Testis (tissue), 3 donors: Measurements from ENCODE around the gene DELE1. TPM values are rescaled to one million over a fixed set of nuclear protein-coding genes. Genes with fewer than 3 reads are reported as not detected.

Source experiments
- DNase-seq: peaks from one replicate; pipeline ENCODE4 v3.0.0-alpha.2; 2019
- H3K27ac ChIP-seq, 2 donors: fragments of 200-600 bp; sonication (generic); one replicate each; pipeline ENCODE4 v1.5.1; 2019
- H3K27me3 ChIP-seq: fragments of 200-600 bp; sonication (generic); one replicate; pipeline ENCODE4 v1.5.1; 2019
- H3K36me3 ChIP-seq: fragments of 200-600 bp; sonication (generic); one replicate; pipeline ENCODE4 v1.5.1; 2017; ENCODE audit warnings: low read depth; ENCODE audit errors: missing control alignments
- H3K4me1 ChIP-seq: fragments of 200-600 bp; sonication (generic); one replicate; pipeline ENCODE4 v1.5.1; 2019
- H3K4me3 ChIP-seq, 2 donors: fragments of 200-600 bp; sonication (generic); one replicate each; pipeline ENCODE4 v1.5.1; 2017 to 2019
- H3K9me3 ChIP-seq: fragments of 200-600 bp; sonication (generic); one replicate; pipeline ENCODE4 v1.5.1; 2017
- CTCF ChIP-seq, 3 experiments: fragments of 450-650 bp in 2 of 3; fragments of 200-600 bp in 1 of 3; sonication (generic) in 1 of 3; IDR thresholded peaks; one replicate each; pipeline ENCODE4 v1.5.1; 2016 to 2019; ENCODE audit warnings: antibody characterized with exemption in 3 of 3, mild to moderate bottlenecking in 2 of 3, moderate library complexity in 1 of 3
- POLR2A ChIP-seq: fragments of 450-650 bp; IDR thresholded peaks from one replicate; pipeline ENCODE4 v1.6.1; 2017; ENCODE audit warnings: antibody characterized with exemption, mild to moderate bottlenecking, moderate library complexity
- WGBS, 2 donors: methylation state at CpG; one replicate each; pipeline ENCODE4 v1.1.5; 2018; 5-methylcytosine and 5-hydroxymethylcytosine counted together
- intact Hi-C: fragments of 100-400 bp; cut with DNase I; formaldehyde crosslinking; loops from one replicate; pipeline ENCODE4 v1.15.1; 2023; ENCODE audit warnings: low total_unique reads
- polyA plus RNA-seq: library from polyadenylated mRNA; stranded (reverse); fragments of 350-450 nt; fragmentation: Illumina TruSeq; extraction: RNeasy Lipid Tissue Mini Kit (QIAGEN cat#74804); gene quantifications from one replicate; pipeline ENCODE4 v1.2.3, GENCODE V29; 2014; ENCODE audit warnings: low read depth, low replicate concordance; ENCODE audit not compliant: insufficient read depth
- total RNA-seq, 2 donors: library from RNA; depleted of rRNA; stranded (reverse); fragments of >200 nt; gene quantifications; one replicate each; pipeline ENCODE4 v1.2.3, GENCODE V29; 2016

DELE1 gene
- total and polyA plus RNA-seq, 3 donors from 2014 or later: 51.2 to 75.8 (median 69.9) TPM

GRCh38 chr5:141958546-141959172 is 35.0 kb downstream of the DELE1 start:
- Histone ChIP-seq H3K9me3 (no peaks in the 10 kb centered on the region), H3K4me1 (peaks cover 6% of the 10 kb centered on the region), H3K36me3 (no peaks in the 10 kb centered on the region), H3K4me3 (no peak overlapping the region), H3K27ac (no peak overlapping the region), H3K27me3 (no peaks in the 10 kb centered on the region)
- intact Hi-C loops: loop anchor here (10.0 kb wide), 1 partner anchor 74 kb away; no protein-coding TSS in a partner anchor
- WGBS, 2 donors: 64 to 70% methylated on average over 8 of the region's 8 CpGs
- DNase-seq: no peak
- TF ChIP-seq POLR2A (no peak), CTCF (IDR thresholded peaks at IDR 0.05) (no peak)

GRCh38 chr5:141960018-141960417 is 36.3 kb downstream of the DELE1 start:
- intact Hi-C loops: loop anchor here (5.0 kb wide), 1 partner anchor 263 kb away; no protein-coding TSS in a partner anchor
- H3K4me3 ChIP-seq: no peak overlapping the region
- no peaks in the 10 kb centered on the region for H3K36me3 ChIP-seq
- no peaks in the 10 kb centered on the region for H3K9me3 ChIP-seq
- WGBS, 2 donors: 69 to 80% methylated on average over 8 to 10 of the region's 10 CpGs
- H3K4me1 ChIP-seq: peaks cover 6% of the 10 kb centered on the region
- H3K27me3 ChIP-seq: no peaks in the 10 kb centered on the region
- TF ChIP-seq CTCF (IDR thresholded peaks at IDR 0.05) (no peak), POLR2A (no peak)
- no peak for DNase-seq
- H3K27ac ChIP-seq: no peak overlapping the region

GRCh38 chr5:141960449-141961323 is 37.0 kb downstream of the DELE1 start:
- WGBS, 2 donors: 32 to 35% methylated on average over 14 of the region's 14 CpGs
- peaks cover 6% of the 10 kb centered on the region for H3K4me1 ChIP-seq
- H3K4me3 ChIP-seq: no peak overlapping the region
- no peak for TF ChIP-seq POLR2A
- peak; percentile 81 to 90 (median 88) for TF ChIP-seq CTCF (IDR thresholded peaks at IDR 0.05)
- no peak overlapping the region for H3K27ac ChIP-seq
- intact Hi-C loops: loop anchor here (5.0 kb wide), 1 partner anchor 263 kb away; no protein-coding TSS in a partner anchor
- H3K27me3 ChIP-seq: no peaks in the 10 kb centered on the region
- no peaks in the 10 kb centered on the region for H3K36me3 ChIP-seq
- peak; percentile 90 for DNase-seq
- H3K9me3 ChIP-seq: no peaks in the 10 kb centered on the region

GRCh38 chr5:141961466-141961865 is 37.8 kb downstream of the DELE1 start:
- H3K36me3 ChIP-seq: no peaks in the 10 kb centered on the region
- H3K27me3 ChIP-seq: no peaks in the 10 kb centered on the region
- H3K27ac ChIP-seq: no peak overlapping the region
- WGBS, 2 donors: 90 to 95% methylated on average over 3 of the region's 3 CpGs
- peaks cover 6% of the 10 kb centered on the region for H3K4me1 ChIP-seq
- no peaks in the 10 kb centered on the region for H3K9me3 ChIP-seq
- H3K4me3 ChIP-seq: no peak overlapping the region
- DNase-seq: no peak
- no peak for TF ChIP-seq CTCF (IDR thresholded peaks at IDR 0.05)
- TF ChIP-seq POLR2A: no peak
- intact Hi-C loops: loop anchor here (5.0 kb wide), 1 partner anchor 264 kb away; no protein-coding TSS in a partner anchor
